Endothelial cell of umbilical vein (primary cell): ENCODE measurements around the gene MARCHF7. TPM values are rescaled to one million over a fixed set of nuclear protein-coding genes. Genes with fewer than 3 reads are reported as not detected.

Source experiments
- BruUV-seq: library from RNA; stranded (reverse); fragments of 400-500 nt; replicated peaks from 2 replicates; lab custom pipeline; 2021; lab: Mats Ljungman, UMichigan
- CTCF ChIA-PET: fragments of 300-600, 350-600 bp; sonication (Branson Sonifier 250); formaldehyde crosslinking; loops from one replicate; lab custom pipeline; 2021; ENCODE audit warnings: antibody characterized with exemption, inconsistent platforms; lab: Charles Lee
- POLR2A ChIA-PET: fragments of 300-600, 350-600 bp; sonication (Branson Sonifier 250); formaldehyde crosslinking; loops from one replicate; lab custom pipeline; 2021; ENCODE audit warnings: antibody characterized with exemption, inconsistent platforms; lab: Charles Lee
- DNase-seq: peaks from one replicate; pipeline ENCODE4 v3.0.0-alpha.2; 2011; ENCODE audit warnings: low read depth, low spot score
- FAIRE-seq: peaks from 2 replicates; lab custom pipeline; 2011; peaks lifted over from hg19 to GRCh38; lab: Jason Lieb, UNC
- H2AFZ ChIP-seq: 2 replicates; pipeline ENCODE4 v1.6.0; 2012; ENCODE audit warnings: low read depth, low read length, control low read depth, inconsistent platforms
- H3K27ac ChIP-seq: 2 replicates; pipeline ENCODE4 v1.5.1; 2011; ENCODE audit warnings: low read depth, mild to moderate bottlenecking, control low read depth, low read length, moderate library complexity; ENCODE audit not compliant: insufficient read depth
- H3K27me3 ChIP-seq, 2 experiments: 2 replicates each; pipeline versions ENCODE4 v1.6.0 to v1.6.1; 2011; ENCODE audit warnings: low read length in 2 of 2, mixed read lengths in 1 of 2; ENCODE audit not compliant: control insufficient read depth in 2 of 2, insufficient read depth in 2 of 2
- H3K36me3 ChIP-seq, 2 experiments: 2 replicates in 1 of 2; 3 replicates in 1 of 2; pipeline ENCODE4 v1.5.1; 2011; ENCODE audit warnings: low read length in 2 of 2, mild to moderate bottlenecking in 1 of 2, moderate library complexity in 1 of 2; ENCODE audit not compliant: control insufficient read depth in 2 of 2, insufficient read depth in 2 of 2; ENCODE audit errors: extremely low read depth in 1 of 2
- H3K4me1 ChIP-seq: 3 replicates; pipeline ENCODE4 v1.5.1; 2011; ENCODE audit warnings: mild to moderate bottlenecking, low read length; ENCODE audit not compliant: control insufficient read depth, insufficient read depth; ENCODE audit errors: extremely low read depth
- H3K4me2 ChIP-seq: 2 replicates; pipeline ENCODE4 v1.6.1; 2011; ENCODE audit warnings: low read length, control low read depth, mixed read lengths; ENCODE audit not compliant: insufficient read depth
- H3K4me3 ChIP-seq, 3 experiments: fragments of 200-600 bp in 1 of 3; sonication (generic), shearing (Covaris generic) in 1 of 3; replicated peaks in 1 of 3; 2 replicates each; pipeline ENCODE4 v1.5.1; 2011 to 2016; ENCODE audit warnings: control low read depth in 3 of 3, low read length in 3 of 3, mild to moderate bottlenecking in 2 of 3, inconsistent platforms in 1 of 3, low read depth in 1 of 3, moderate library complexity in 1 of 3; ENCODE audit not compliant: insufficient read depth in 1 of 3
- H3K79me2 ChIP-seq: 2 replicates; pipeline ENCODE4 v1.6.0; 2012; ENCODE audit warnings: low read length, inconsistent platforms; ENCODE audit not compliant: control insufficient read depth, insufficient read depth
- H3K9ac ChIP-seq: replicated peaks from 2 replicates; pipeline ENCODE3; 2011; ENCODE audit warnings: low read length, control low read depth; ENCODE audit not compliant: insufficient read depth; ENCODE audit errors: extremely low read depth
- H3K9me1 ChIP-seq: replicated peaks from 3 replicates; pipeline ENCODE4 v1.6.0; 2011; ENCODE audit warnings: mild to moderate bottlenecking, low read length; ENCODE audit not compliant: control insufficient read depth, insufficient read depth; ENCODE audit errors: extremely low read depth
- H3K9me3 ChIP-seq: replicated peaks from 2 replicates; pipeline ENCODE4 v1.5.1; 2012; ENCODE audit warnings: low read length, inconsistent platforms; ENCODE audit not compliant: control insufficient read depth, insufficient read depth
- H4K20me1 ChIP-seq: replicated peaks from 2 replicates; pipeline ENCODE3; 2011; ENCODE audit warnings: mild to moderate bottlenecking, low read length; ENCODE audit not compliant: control insufficient read depth, insufficient read depth; ENCODE audit errors: extremely low read depth
- CTCF ChIP-seq, 2 donors: IDR thresholded peaks; 1 replicate in 1 of 2; 2 replicates in 1 of 2; pipeline ENCODE4 v1.5.1; 2011; ENCODE audit warnings: low read length in 2 of 2, mild to moderate bottlenecking in 2 of 2, moderate library complexity in 2 of 2, control low read depth in 1 of 2, inconsistent platforms in 1 of 2, low read depth in 1 of 2; ENCODE audit not compliant: insufficient read depth in 1 of 2; ENCODE audit errors: extremely low read depth in 1 of 2
- EZH2 ChIP-seq: IDR thresholded peaks from 2 replicates; pipeline ENCODE4 v1.6.1; 2012; ENCODE audit warnings: borderline replicate concordance, low read depth, mild to moderate bottlenecking, moderate library complexity, low read length, inconsistent platforms; ENCODE audit not compliant: severe bottlenecking
- FOS ChIP-seq: IDR thresholded peaks from 2 replicates; pipeline ENCODE4 v1.6.1; 2011; ENCODE audit warnings: mild to moderate bottlenecking, low read length, moderate library complexity, borderline replicate concordance; ENCODE audit not compliant: insufficient read depth
- GATA2 ChIP-seq: IDR thresholded peaks from 2 replicates; pipeline ENCODE4 v1.7.0; 2011; ENCODE audit warnings: low read depth, mild to moderate bottlenecking, moderate library complexity, mixed read lengths, low read length; ENCODE audit not compliant: insufficient read length, insufficient read depth
- JUN ChIP-seq: IDR thresholded peaks from 2 replicates; pipeline ENCODE4 v1.6.1; 2011; ENCODE audit warnings: borderline replicate concordance, low read depth; ENCODE audit not compliant: insufficient read length, insufficient read depth
- MAX ChIP-seq: IDR thresholded peaks from 2 replicates; pipeline ENCODE4 v1.6.1; 2011; ENCODE audit not compliant: insufficient read depth, insufficient read length
- MYC ChIP-seq: IDR thresholded peaks from one replicate; pipeline ENCODE4 v1.6.1; 2011; ENCODE audit warnings: mild to moderate bottlenecking, low read depth, low read length
- POLR2A ChIP-seq: IDR thresholded peaks from 2 replicates; pipeline ENCODE4 v1.6.1; 2012; ENCODE audit warnings: low read depth, mild to moderate bottlenecking, control low read depth, low read length
- POLR2AphosphoS5 ChIP-seq: IDR thresholded peaks from 2 replicates; pipeline ENCODE4 v1.6.1; 2012; ENCODE audit warnings: low read depth, mild to moderate bottlenecking, control low read depth, low read length, moderate library complexity; ENCODE audit not compliant: insufficient read depth
- dilution Hi-C: fragments of 300-500 bp; cut with MboI; formaldehyde crosslinking; loops from one replicate; pipeline ENCODE4 v1.15.0; 2019; ENCODE audit warnings: low sequenced_read_pairs; ENCODE audit not compliant: extremely low pct_ligation_motif_present
- intact Hi-C: fragments of 100-400 bp; cut with micrococcal nuclease; formaldehyde crosslinking; loops from one replicate; pipeline ENCODE4 v1.10.0; 2022
- polyA plus RNA-seq, 4 experiments: library from polyadenylated mRNA; depleted of rRNA in 3 of 4; stranded (reverse) in 3 of 4; unstranded in 1 of 4; fragments of >200 nt; gene quantifications; 2 replicates each; pipeline versions ENCODE4 v1.2.1 to v1.2.3, GENCODE V29; 2011 to 2012; ENCODE audit warnings: missing spikeins in 1 of 4
- total RNA-seq: library from RNA; stranded (reverse); gene quantifications from 2 replicates; pipeline ENCODE4 v1.2.3, GENCODE V29; 2021

MARCHF7 gene
- total and polyA plus RNA-seq, 2 donors (not counting 3 experiments of a cell fraction or from before 2014, with no cell fraction given), result 21.2 to 82.0 TPM

DNA sequence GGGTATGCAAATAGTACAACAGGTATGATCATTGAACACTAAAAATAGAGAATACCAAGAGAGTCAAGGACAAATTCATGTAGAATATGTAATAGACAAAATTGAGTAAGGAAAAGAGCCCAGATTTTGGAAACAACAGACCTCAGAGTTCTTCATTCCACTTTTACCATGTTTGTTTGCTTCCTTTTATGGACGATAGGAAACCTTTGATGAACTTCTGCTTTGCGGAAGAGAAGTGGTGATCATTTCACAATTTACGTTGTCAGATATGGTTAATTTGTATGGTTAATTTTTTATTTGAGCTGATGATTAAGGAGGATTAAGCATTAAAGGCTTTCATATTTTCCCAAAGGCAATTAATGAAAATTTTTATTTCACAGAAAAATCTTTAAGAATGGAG, 16.3 kb downstream of the MARCHF7 start:
- TF ChIP-seq JUN (no peak), POLR2AphosphoS5 (no peak), EZH2 (no peak), GATA2 (no peak), FOS (no peak), CTCF (IDR thresholded peaks at IDR 0.05; ENCODE audit: extremely low read depth in 1 of 2, insufficient read depth in 1 of 2, low read depth in 1 of 2, low read length in 2 of 2) (no peak), MAX (no peak), MYC (no peak), POLR2A (no peak)
- Histone ChIP-seq H3K36me3 (peaks cover 6 to 8% of the 10 kb centered on the region in 2 experiments), H3K4me1 (peaks cover 5% of the 10 kb centered on the region), H3K9ac (no peak overlapping the region), H3K79me2 (peaks cover 95% of the 10 kb centered on the region), H3K4me3 (no peak overlapping the region), H3K9me1 (no peaks in the 10 kb centered on the region), H3K4me2 (no peak overlapping the region), H2AFZ (no peak overlapping the region), H3K27ac (no peak overlapping the region), H4K20me1 (peaks cover 31% of the 10 kb centered on the region), H3K27me3 (no peaks in the 10 kb centered on the region), H3K9me3 (no peaks in the 10 kb centered on the region)
- POLR2A ChIA-PET, result no interaction called here
- no peak for DNase-seq
- CTCF ChIA-PET, result interaction anchor here (1.4 to 1.6 kb wide), 3 partner anchors 11 to 27 kb away, joined by 3 to 5 read pairs (median 4); partner anchors contain the start of gene MARCHF7
- FAIRE-seq, result no peak
- dilution Hi-C loops (no loop called here), intact Hi-C loops (no loop called here)
- no TSS peak for BruUV-seq
